Activated T-cell treated with anti-CD3 and anti-CD28 coated beads for 48 hours (primary cell): ENCODE measurements around the gene NUMA1.

Experiments
- DNase-seq: peaks from one replicate; pipeline ENCODE4 v3.0.0-alpha.2; 2020; ENCODE audit warnings: low read depth

The NUMA1 gene

DNA sequence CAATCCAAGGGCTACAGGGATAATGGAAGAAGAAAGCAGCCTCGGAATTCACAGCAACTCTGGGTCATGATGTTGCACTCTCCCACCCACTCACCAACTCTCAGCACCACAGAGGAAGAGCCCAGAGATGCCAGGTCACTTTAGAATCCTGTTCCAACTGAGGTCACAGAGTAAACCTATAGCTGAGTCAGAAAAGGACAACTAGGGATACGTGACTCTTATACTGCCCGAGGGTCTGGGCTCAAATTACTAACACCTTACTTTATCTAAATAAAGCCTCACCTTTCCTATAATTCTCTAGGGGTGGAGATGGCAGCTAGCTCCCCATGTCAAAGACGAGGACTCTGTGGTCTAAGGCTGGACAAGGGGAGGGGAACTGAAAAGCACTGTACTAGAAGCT, 57.0 kb downstream of the NUMA1 start:
- no peak for DNase-seq

- no peak for DNase-seq
These were observed 62.2 kb downstream of the NUMA1 start for GRCh38 chr11:72018171-72018570.

GRCh38 chr11:72015511-72016061, 64.8 kb downstream of the NUMA1 start:
- no peak for DNase-seq

DNA sequence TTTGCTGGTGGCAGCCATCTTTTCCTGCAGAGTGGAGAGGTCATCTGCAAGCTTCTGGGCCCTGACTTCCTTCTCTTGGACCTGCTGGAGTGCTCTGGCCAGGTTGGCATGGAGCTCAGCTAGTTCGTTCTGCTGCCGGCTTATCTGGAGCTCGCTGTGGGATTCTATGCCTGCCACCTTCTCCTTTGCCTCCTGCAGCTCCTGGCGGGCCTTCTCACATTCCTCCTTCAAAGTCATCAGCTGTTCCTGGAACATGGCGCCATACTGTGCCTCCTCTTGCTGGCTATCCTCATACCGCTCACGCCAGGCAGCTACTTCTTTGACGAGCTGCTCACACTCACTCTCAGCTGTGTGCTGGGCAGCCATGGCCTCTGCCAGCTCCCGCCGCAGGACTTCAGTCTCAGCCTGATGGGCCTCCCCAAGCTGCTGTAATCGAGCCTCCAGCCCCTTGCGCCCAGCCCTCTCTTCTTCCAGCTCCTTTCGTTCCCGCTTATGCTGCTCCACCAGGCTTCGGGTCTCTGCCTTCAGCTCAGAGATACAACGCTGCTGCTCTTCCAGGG, 65.5 kb downstream of the NUMA1 start:
- DNase-seq, result no peak

DNA sequence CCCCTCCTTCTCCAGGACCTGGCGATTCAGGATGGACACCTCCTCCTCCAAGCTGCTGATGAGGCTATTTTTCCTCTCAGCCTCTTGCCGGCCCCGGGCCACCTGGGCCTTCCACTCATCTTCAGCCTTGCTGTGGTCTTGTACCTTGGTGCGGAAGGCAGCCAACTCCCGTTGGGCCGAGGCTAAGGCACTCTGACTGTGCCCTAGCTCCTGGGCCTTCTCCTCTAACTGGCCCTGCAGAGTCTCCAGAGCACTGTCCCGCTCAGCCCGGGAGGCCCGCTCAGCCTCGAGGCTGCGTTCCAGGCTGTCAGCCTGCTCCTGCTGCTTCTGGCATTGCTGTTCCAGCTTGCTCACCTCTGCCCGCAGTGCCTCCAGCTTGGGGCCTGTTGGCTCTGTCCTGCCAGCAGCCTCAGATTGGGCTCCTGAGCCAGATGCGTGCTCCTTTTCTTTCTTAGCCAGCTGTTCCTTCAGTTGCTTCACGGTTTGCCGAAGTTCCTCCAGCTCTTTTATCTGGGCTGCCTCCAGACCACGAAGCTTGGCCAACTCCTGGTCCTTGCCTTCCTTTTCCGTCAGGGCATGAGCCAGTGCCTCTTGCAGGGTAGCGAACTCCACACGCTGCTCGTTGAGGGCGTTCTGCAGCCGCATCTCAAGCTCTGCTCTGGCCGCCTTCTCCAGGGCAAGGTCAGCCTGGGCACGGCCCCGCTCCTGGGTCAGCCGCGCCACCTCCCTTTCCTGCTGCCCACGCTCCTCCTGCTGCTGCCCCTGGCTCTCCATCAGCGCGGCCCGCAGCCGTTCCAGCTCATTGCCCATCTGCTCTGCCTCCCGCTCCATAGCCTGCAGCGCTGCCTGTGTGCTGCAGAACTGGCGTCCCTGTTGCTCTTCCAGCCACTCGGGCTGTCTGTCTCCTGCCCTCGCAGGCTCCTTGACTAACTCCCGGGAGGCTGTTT, 66.3 kb downstream of the NUMA1 start:
- no peak for DNase-seq

DNA sequence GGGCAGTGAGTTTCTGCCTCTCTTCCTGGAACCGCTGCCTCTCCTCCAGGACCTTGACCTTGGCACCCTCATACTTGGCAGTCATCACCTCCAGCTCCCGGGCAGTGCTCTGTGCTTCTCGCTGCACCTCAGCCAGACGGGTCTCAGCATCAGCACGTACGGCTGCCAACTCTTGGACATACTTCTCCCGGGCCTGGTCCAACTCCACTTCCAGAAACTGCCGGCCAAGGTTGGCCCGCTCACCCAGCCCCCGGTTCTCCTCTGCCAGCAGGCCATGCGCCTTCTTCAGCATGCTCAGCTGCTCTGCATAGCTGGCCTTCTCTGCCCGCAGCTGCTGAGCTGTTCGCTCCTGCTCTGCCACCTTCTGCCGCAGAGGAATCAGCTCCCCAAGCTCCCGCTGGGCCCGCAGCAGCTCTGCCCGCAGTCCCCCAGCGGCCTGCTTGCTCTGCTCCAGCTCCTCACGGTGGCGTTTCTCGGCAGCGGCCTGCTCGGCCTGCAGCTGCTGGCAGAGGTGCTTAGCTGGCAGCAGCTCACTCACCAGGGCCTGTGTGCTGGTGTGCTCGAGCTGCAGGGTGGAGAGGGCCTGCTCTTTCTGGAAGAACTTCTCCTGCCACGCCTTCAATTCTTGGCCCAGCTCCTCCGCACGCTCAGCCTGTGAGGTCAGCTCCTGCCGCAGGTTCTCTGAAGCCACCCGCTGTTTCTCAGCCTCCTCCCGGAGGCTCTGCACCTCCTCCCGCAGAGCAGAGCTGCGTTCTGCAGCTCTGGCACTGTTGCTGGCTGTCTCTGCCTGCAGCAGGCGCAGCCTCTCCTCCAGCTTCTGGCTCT, 67.2 kb downstream of the NUMA1 start:
- no peak for DNase-seq

GRCh38 chr11:72012091-72012630, 68.2 kb downstream of the NUMA1 start:
- DNase-seq, result no peak

DNA sequence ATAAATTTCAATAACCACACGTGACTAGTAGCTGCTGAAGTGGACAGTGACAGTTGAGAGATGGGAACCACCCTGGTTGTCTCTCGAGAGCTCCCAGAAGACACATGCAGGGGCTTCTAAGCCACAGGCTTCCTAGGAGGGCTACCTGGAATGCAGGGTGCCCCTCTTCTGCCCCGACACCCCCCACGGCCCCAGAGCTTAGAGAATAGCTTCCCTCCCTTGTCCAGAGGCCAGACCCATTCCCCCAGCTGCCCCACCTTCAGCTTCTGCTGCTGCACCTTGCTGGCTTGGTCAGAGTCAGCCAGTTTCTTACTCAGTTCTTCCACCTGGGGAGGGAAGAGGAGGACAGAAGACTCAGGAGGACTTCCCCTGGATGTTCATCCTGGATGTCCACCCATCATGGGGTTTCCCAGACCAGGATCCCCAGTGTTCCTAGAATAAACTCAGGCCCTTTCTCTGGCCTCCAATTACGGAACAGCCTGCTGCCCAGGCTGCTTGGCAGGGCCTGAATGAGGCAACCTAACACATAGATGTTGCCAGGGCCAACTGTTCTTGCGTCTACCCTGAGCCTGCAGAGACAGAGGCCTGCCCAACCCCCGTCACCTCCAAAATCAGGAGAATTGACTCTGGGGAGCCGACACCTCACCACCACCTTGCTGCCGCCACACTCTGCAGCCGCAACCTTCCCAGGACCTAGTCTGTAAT, 69.7 kb downstream of the NUMA1 start:
- DNase-seq, result no peak

- DNase-seq, result no peak
These were observed 71.2 kb downstream of the NUMA1 start for GRCh38 chr11:72009156-72009555.

DNA sequence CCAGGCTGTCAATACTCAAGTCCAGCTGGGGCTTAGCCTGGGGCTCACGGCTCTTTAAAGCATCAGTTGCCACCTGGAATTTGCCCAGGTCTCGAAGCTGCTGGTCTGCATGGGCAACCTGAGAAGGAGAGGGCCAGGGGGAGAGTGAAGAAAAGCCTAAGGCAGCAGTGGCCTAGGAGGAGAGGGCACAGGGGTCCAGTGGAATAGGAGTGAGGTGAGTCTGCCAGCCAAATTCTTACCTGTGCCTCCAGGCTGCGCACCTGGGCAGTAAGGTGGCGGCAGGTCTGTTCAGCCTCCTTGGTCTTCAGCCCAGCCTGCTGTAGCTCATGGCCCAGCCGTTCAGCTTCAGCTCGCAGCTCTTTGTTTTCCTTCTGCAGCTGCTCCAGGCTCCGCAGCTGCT, 71.6 kb downstream of the NUMA1 start:
- DNase-seq, result no peak

- DNase-seq, result no peak
These were observed 72.8 kb downstream of the NUMA1 start for GRCh38 chr11:72007587-72007986.

GRCh38 chr11:72007089-72007476, 73.3 kb downstream of the NUMA1 start:
- no peak for DNase-seq

- no peak for DNase-seq
These were observed 73.8 kb downstream of the NUMA1 start for GRCh38 chr11:72006309-72007088.

GRCh38 chr11:72005347-72006260, 74.7 kb downstream of the NUMA1 start:
- DNase-seq, result no peak

DNA sequence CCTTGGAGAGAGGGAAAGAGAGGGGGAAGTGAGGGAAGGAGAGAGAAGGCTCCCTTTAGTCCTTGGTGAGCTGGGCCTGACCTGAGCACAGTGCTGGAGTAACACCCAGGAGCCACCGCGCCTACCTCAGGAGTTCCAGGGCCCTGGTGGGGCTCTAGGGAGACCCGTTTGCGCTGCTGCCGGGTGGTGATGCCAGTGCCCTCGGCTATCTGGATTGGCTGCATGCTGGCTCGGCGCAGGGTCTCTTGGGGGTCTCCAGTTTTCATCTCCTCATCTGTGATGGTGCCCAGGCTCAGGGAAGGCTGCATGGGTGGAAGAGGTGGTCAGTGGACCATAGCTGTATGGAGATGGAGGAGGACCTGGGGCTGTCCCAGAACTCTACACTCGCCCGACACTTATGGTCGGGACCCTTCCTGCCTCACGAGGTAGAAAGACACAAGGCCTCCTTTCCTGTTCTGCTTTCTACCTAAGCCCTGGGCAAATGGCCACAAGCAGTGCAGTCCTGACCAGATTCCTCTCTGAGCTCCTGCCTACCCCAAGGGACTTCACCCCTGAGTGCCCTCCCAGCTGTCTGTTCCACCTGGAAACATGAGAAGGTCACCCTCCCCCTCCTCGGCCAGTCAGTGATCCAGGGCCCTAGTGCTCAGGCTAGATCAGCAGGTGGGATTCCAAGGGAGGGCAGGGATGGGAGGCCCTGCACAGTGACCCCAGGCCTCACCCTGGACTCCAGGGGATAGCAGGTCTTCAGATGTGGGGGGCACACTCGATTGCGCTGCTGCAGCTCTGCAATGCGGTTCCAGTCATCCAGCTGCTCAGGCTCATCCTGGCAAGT, 75.6 kb downstream of the NUMA1 start:
- no peak for DNase-seq

DNA sequence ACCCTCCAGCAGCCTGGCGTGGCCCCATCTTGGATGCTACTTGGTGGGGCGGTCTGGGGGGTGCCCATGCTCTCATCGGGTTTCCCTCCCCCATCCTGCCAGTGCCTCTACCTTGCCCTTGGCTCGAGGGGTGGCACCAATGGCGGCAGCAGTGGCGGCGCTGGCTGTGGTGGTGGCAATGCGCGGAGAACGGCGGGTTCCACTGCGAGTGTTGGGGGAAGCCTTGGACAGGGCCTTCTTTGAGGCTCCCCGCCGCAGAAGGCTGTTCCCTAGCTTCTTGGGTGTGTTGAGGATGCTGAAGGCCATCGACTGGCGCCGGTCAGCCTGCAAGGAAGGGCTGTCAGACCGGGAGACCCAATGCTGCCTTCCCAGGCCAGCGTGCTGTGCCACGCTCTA, 76.6 kb downstream of the NUMA1 start:
- DNase-seq, result no peak

GRCh38 chr11:72002841-72003775, 77.2 kb downstream of the NUMA1 start:
- no peak for DNase-seq
